ENCODE data around the gene NPAS3.

Gene NPAS3

DNA sequence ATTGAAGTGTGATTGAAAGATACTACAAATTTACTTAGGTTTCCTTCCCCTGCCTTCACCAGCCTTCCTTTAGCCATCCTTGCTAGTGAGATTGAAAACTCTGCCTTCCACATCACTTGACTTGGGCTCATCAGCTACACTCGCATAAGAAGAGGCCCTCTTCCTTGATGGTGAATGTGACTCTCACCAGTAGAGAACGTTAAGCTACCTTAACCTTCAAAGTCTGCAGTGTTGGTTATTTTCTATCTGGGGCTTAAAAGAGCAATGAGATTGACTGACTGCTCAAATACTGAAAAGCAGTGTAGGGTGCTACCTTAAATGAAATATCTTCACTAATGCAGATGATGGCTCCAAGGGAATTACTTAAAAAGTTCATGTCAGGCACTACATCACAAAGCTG lies 740.3 kb downstream of the NPAS3 start:
- TF ChIP-seq, protein P1, sequence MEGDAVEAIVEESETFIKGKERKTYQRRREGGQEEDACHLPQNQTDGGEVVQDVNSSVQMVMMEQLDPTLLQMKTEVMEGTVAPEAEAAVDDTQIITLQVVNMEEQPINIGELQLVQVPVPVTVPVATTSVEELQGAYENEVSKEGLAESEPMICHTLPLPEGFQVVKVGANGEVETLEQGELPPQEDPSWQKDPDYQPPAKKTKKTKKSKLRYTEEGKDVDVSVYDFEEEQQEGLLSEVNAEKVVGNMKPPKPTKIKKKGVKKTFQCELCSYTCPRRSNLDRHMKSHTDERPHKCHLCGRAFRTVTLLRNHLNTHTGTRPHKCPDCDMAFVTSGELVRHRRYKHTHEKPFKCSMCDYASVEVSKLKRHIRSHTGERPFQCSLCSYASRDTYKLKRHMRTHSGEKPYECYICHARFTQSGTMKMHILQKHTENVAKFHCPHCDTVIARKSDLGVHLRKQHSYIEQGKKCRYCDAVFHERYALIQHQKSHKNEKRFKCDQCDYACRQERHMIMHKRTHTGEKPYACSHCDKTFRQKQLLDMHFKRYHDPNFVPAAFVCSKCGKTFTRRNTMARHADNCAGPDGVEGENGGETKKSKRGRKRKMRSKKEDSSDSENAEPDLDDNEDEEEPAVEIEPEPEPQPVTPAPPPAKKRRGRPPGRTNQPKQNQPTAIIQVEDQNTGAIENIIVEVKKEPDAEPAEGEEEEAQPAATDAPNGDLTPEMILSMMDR (IDR thresholded peaks at IDR 0.05; ENCODE audit: unreplicated experiment in 3 of 3), result no peak
- Mint-ChIP-seq H3K27me3 (ENCODE audit: low read depth) (no peaks in the 10 kb centered on the region), H3K4me3 (no peak overlapping the region), H3K27ac (no peak overlapping the region), H3K36me3 (ENCODE audit: low read depth) (no peaks in the 10 kb centered on the region), H3K9me3 (no peaks in the 10 kb centered on the region), H3K4me1 (peaks cover 18% of the 10 kb centered on the region)

DNA sequence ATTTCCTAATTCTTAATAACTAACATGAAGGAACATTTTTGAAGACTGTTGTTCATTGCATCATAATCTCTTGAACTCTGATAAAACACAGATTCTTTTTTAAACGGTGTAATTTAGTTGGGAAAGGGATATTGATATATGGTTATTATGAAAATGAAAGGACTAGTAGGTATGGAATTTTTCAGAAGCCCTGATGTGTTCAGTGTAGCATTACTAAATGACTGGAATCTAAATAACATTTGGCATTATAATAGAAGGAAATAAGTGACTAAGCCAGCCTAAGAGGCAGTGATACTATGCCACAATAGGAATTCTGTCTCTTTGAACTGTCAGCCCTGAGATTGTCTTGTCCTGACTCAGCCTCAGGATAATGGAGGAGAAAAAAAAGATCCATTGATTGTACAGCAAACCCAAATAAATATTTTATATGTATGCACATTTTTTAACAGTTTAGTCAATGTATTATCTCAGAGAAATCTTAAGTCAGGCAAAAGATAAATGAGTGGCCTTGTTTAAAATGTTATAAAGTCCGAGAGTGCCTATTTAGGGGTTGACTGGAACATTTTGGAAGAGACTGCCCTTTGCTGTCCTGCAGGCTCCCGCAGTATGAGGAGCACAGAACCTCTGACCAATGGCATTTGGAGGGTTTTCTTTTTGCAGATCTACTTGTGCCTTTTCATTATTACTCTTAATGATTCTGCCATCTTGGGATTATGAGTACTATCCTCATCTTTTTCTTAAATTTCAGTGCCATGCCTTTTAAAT lies 741.0 kb downstream of the NPAS3 start:
- no peak overlapping the region for H3K27ac Mint-ChIP-seq
- no peaks in the 10 kb centered on the region for H3K36me3 Mint-ChIP-seq (ENCODE audit: low read depth)
- H3K4me3 Mint-ChIP-seq, result no peak overlapping the region
- TF ChIP-seq, protein P1 (IDR thresholded peaks at IDR 0.05; ENCODE audit: unreplicated experiment in 3 of 3), result no peak
- peaks cover 15% of the 10 kb centered on the region for H3K4me1 Mint-ChIP-seq
- H3K9me3 Mint-ChIP-seq, result no peaks in the 10 kb centered on the region
- H3K27me3 Mint-ChIP-seq (ENCODE audit: low read depth), result no peaks in the 10 kb centered on the region

DNA sequence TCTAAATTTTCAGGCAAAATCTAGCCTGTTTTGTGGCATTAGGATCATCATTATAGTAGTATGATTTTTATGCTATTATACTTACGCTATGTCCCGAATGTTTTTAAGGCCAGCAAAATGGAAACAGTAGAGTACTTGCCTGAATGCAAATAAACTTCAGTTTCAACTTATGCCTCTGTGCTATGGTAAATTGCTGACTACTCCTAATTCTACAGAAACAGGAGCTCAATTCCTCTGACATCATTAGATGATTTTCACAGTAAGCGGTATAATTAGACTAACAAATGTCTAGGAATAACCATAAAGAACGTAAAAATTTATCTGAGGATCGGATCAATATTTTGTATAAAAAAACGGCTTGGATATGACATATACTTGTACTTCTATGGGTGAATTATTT lies 742.2 kb downstream of the NPAS3 start:
- no peaks in the 10 kb centered on the region for H3K36me3 Mint-ChIP-seq (ENCODE audit: low read depth)
- H3K4me3 Mint-ChIP-seq, result no peak overlapping the region
- H3K4me1 Mint-ChIP-seq, result peaks cover 11% of the 10 kb centered on the region
- H3K27me3 Mint-ChIP-seq (ENCODE audit: low read depth), result no peaks in the 10 kb centered on the region
- TF ChIP-seq, protein P1 (IDR thresholded peaks at IDR 0.05; ENCODE audit: unreplicated experiment in 3 of 3), result no peak
- H3K9me3 Mint-ChIP-seq, result no peaks in the 10 kb centered on the region
- H3K27ac Mint-ChIP-seq, result no peak overlapping the region

DNA sequence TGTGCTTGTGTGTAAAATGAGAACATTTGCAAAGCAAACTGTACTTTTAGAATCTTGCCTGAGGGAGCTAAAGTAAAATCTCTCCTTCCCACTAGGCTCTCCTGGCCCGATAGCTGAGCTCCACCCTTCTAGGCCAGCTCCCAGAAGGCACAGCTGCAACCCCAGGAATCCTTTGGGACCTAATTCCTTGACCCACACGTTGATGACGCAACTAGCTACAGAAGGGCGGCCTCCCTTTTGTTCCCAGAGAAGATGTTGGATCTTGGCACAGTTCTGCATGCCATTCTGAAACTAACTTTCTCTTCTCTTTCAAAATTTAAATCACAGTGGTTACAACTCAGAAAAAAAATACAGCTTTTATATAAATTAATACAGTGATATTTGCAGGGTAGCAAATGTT lies 744.1 kb downstream of the NPAS3 start:
- Mint-ChIP-seq H3K36me3 (ENCODE audit: low read depth) (no peaks in the 10 kb centered on the region), H3K9me3 (no peaks in the 10 kb centered on the region), H3K27me3 (ENCODE audit: low read depth) (no peaks in the 10 kb centered on the region), H3K27ac (no peak overlapping the region), H3K4me3 (no peak overlapping the region), H3K4me1 (peaks cover 4% of the 10 kb centered on the region)
- TF ChIP-seq, protein P1 (IDR thresholded peaks at IDR 0.05; ENCODE audit: unreplicated experiment in 3 of 3), result no peak

DNA sequence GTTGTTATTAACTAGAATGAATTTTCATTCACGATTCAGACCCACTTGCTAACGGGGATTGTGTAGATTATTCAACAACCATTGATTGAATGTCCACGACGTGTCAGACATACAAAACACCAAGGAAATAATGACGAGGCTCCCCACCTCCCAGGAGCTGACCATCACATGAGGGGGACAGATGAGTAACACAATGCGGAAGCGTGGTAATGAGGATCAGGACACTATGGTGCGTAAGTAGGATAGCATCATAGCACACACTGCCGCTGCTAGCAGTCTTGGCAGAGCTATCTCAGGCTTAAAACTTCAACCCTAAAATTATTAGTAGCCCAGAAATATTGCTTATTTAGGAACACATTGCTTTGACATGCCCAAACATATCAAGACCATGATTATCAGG lies 746.3 kb downstream of the NPAS3 start:
- H3K27me3 Mint-ChIP-seq (ENCODE audit: low read depth), result no peaks in the 10 kb centered on the region

More for the DNA sequence above, 746.3 kb downstream of the NPAS3 start:
- TF ChIP-seq, protein P1 (IDR thresholded peaks at IDR 0.05; ENCODE audit: unreplicated experiment in 3 of 3), result no peak
- H3K36me3 Mint-ChIP-seq (ENCODE audit: low read depth), result no peaks in the 10 kb centered on the region
- no peak overlapping the region for H3K27ac Mint-ChIP-seq
- no peak overlapping the region for H3K4me3 Mint-ChIP-seq
- H3K9me3 Mint-ChIP-seq, result no peaks in the 10 kb centered on the region
- H3K4me1 Mint-ChIP-seq, result no peaks in the 10 kb centered on the region

All from nephron (organoid).